Esophagus squamous epithelium (tissue), 5 donors: ENCODE results near the gene PLXNC1. TPM values are rescaled to one million over a fixed set of nuclear protein-coding genes. Genes with fewer than 3 reads are reported as not detected.

Experiments
- DNase-seq: peaks from one replicate; lab custom pipeline; 2025; lab: John Stamatoyannopoulos, UW
- H3K27ac ChIP-seq, 4 donors: fragments of 200-600 bp; sonication (generic); one replicate each; pipeline ENCODE4 v1.5.1; 2016 to 2019; ENCODE audit warnings: mild to moderate bottlenecking in 1 of 4
- H3K27me3 ChIP-seq, 4 donors: fragments of 200-600 bp; sonication (generic); 1 replicate in 3 of 4; 2 replicates in 1 of 4; pipeline versions ENCODE4 v1.5.1 to v1.6.0; 2017 to 2021; ENCODE audit warnings: antibody characterized with exemption in 1 of 4
- H3K36me3 ChIP-seq, 3 donors: fragments of 200-600 bp; sonication (generic); one replicate each; pipeline ENCODE4 v1.5.1; 2016 to 2019
- H3K4me1 ChIP-seq, 3 donors: fragments of 200-600 bp; sonication (generic); one replicate each; pipeline ENCODE4 v1.5.1; 2017 to 2019
- H3K4me3 ChIP-seq, 4 donors: fragments of 200-600 bp; sonication (generic); 1 replicate in 3 of 4; 2 replicates in 1 of 4; pipeline ENCODE4 v1.5.1; 2016 to 2019; ENCODE audit warnings: mild to moderate bottlenecking in 2 of 4, moderate library complexity in 1 of 4
- H3K9me3 ChIP-seq, 3 donors: fragments of 200-600 bp; sonication (generic); one replicate each; pipeline ENCODE4 v1.5.1; 2016 to 2019
- POLR2A ChIP-seq, 4 donors: fragments of 450-650 bp; IDR thresholded peaks; one replicate each; pipeline ENCODE4 v1.6.1; 2017; ENCODE audit warnings: antibody characterized with exemption in 4 of 4, mild to moderate bottlenecking in 4 of 4, moderate library complexity in 3 of 4
- WGBS, 2 donors: methylation state at CpG; one replicate each; pipeline ENCODE4 v1.1.5; 2018; 5-methylcytosine and 5-hydroxymethylcytosine counted together
- intact Hi-C: fragments of 100-400 bp; cut with DNase I; formaldehyde crosslinking; loops from one replicate; pipeline ENCODE4 v1.15.0; 2022
- total RNA-seq, 4 donors: library from RNA; depleted of rRNA; stranded (reverse); fragments of >200 nt; gene quantifications; one replicate each; pipeline ENCODE4 v1.1.0, GENCODE V29; 2016
- TF ChIP-seq, protein P1 (sequence below), 6 experiments: fragments of 450-650 bp in 4 of 6; fragments of 200-600 bp in 2 of 6; sonication (generic) in 2 of 6; IDR thresholded peaks; one replicate each; pipeline ENCODE4 v1.5.1; 2016 to 2019; ENCODE audit warnings: antibody characterized with exemption in 6 of 6, mild to moderate bottlenecking in 4 of 6, moderate library complexity in 4 of 6
- donor health status: DM: yes; HTN: yes; CAD: no.

Gene PLXNC1
- total RNA-seq, 4 donors from 2014 or later, result 1.0 to 6.7 (median 2.6) TPM

DNA sequence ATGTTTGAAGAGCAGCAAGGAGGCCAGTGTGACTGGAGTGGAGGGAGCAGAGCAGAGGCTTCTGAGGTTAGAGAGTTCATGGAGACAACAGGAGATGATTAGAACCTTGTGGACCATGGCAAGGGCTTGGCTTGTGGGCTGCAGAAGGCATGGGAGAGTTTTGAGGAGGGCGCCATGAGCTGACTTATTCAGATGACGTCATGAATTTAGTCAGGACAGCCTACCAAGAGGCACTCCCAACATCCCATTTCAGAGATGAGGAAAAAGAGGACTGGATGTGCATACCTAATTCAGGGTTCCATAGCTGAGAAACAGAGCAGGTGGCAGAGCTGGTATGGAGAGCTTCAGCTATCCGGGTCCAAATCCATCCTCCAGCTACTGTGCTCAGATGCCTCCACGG is 101.8 kb downstream of the PLXNC1 start:
- Histone ChIP-seq H3K36me3 (no peaks in the 10 kb centered on the region), H3K27me3 (no peaks in the 10 kb centered on the region), H3K4me1 (no peaks in the 10 kb centered on the region), H3K27ac (no peak overlapping the region), H3K9me3 (no peaks in the 10 kb centered on the region), H3K4me3 (no peak overlapping the region)
- no peak for TF ChIP-seq POLR2A (IDR thresholded peaks at IDR 0.05)
- TF ChIP-seq, protein P1, sequence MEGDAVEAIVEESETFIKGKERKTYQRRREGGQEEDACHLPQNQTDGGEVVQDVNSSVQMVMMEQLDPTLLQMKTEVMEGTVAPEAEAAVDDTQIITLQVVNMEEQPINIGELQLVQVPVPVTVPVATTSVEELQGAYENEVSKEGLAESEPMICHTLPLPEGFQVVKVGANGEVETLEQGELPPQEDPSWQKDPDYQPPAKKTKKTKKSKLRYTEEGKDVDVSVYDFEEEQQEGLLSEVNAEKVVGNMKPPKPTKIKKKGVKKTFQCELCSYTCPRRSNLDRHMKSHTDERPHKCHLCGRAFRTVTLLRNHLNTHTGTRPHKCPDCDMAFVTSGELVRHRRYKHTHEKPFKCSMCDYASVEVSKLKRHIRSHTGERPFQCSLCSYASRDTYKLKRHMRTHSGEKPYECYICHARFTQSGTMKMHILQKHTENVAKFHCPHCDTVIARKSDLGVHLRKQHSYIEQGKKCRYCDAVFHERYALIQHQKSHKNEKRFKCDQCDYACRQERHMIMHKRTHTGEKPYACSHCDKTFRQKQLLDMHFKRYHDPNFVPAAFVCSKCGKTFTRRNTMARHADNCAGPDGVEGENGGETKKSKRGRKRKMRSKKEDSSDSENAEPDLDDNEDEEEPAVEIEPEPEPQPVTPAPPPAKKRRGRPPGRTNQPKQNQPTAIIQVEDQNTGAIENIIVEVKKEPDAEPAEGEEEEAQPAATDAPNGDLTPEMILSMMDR (IDR thresholded peaks at IDR 0.05), result no peak
- DNase-seq, result no peak
- 90 to 98% methylated on average over 4 of the region's 4 CpGs for WGBS, 2 donors
- intact Hi-C loops, result no loop called here

- Histone ChIP-seq H3K4me3 (no peak overlapping the region), H3K36me3 (no peaks in the 10 kb centered on the region), H3K9me3 (no peaks in the 10 kb centered on the region), H3K27me3 (no peaks in the 10 kb centered on the region), H3K4me1 (no peaks in the 10 kb centered on the region), H3K27ac (no peak overlapping the region)
- intact Hi-C loops, result no loop called here
- WGBS, 2 donors, result 78 to 90% methylated on average over 4 of the region's 4 CpGs
- TF ChIP-seq, protein P1 (IDR thresholded peaks at IDR 0.05), result no peak
- TF ChIP-seq POLR2A (IDR thresholded peaks at IDR 0.05), result no peak
- DNase-seq, result no peak
These were observed 105.9 kb downstream of the PLXNC1 start for GRCh38 chr12:94254270-94254669.

GRCh38 chr12:94255006-94255405 is 106.6 kb downstream of the PLXNC1 start:
- H3K4me1 ChIP-seq, result no peaks in the 10 kb centered on the region
- no peaks in the 10 kb centered on the region for H3K9me3 ChIP-seq
- TF ChIP-seq POLR2A (IDR thresholded peaks at IDR 0.05), result no peak
- TF ChIP-seq, protein P1 (IDR thresholded peaks at IDR 0.05), result no peak
- no peak overlapping the region for H3K27ac ChIP-seq
- no peak for DNase-seq
- intact Hi-C loops, result no loop called here
- no peaks in the 10 kb centered on the region for H3K36me3 ChIP-seq
- WGBS, 2 donors, result 83% methylated on average over 3 of the region's 3 CpGs
- H3K4me3 ChIP-seq, result no peak overlapping the region
- no peaks in the 10 kb centered on the region for H3K27me3 ChIP-seq

GRCh38 chr12:94255428-94255827 is 107.1 kb downstream of the PLXNC1 start:
- no peaks in the 10 kb centered on the region for H3K27me3 ChIP-seq
- H3K36me3 ChIP-seq, result no peaks in the 10 kb centered on the region
- no peak overlapping the region for H3K27ac ChIP-seq
- no peaks in the 10 kb centered on the region for H3K4me1 ChIP-seq
- TF ChIP-seq, protein P1 (IDR thresholded peaks at IDR 0.05), result no peak
- no peak for TF ChIP-seq POLR2A (IDR thresholded peaks at IDR 0.05)
- DNase-seq, result no peak
- no peaks in the 10 kb centered on the region for H3K9me3 ChIP-seq
- intact Hi-C loops, result no loop called here
- no peak overlapping the region for H3K4me3 ChIP-seq

DNA sequence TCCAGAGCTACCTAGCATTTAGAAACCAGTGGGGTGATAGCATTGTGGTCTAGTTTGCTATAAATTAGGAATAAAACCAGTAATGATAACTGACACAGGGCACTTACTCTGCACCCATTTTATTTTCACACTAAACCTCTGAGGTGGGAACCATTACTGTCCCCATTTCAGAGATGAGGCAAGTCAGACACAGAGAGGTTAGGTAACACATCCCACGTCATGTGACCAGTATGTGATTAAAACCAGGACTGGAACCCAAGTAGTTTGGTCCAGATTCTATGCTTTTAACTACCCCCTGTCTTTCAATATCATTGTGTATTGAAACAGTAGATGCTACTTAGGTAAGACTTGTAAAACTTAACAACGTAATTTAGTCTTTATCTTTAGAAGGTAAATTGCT is 110.2 kb downstream of the PLXNC1 start:
- intact Hi-C loops, result no loop called here
- Histone ChIP-seq H3K4me1 (peaks cover 0 to 25% (median 12%) of the 10 kb centered on the region in 3 donors), H3K27me3 (no peaks in the 10 kb centered on the region), H3K9me3 (no peaks in the 10 kb centered on the region), H3K36me3 (no peaks in the 10 kb centered on the region), H3K27ac (no peak overlapping the region), H3K4me3 (no peak overlapping the region)
- no peak for DNase-seq
- TF ChIP-seq, protein P1 (IDR thresholded peaks at IDR 0.05), result no peak
- no peak for TF ChIP-seq POLR2A (IDR thresholded peaks at IDR 0.05)
- 65% methylated on average over 2 of the region's 2 CpGs for WGBS, 2 donors
